GM18873 (cell line): Measurements from ENCODE around the gene SELENON.

ENCODE experiments used
- ATAC-seq: cut with Tn5 transposase; IDR thresholded peaks from one replicate; pipeline ENCODE4 v1.9.1; 2021; ENCODE audit warnings: mild to moderate bottlenecking, moderate library complexity, moderate number of reproducible peaks; ENCODE audit not compliant: unreplicated experiment, low FRiP score

Gene SELENON

DNA sequence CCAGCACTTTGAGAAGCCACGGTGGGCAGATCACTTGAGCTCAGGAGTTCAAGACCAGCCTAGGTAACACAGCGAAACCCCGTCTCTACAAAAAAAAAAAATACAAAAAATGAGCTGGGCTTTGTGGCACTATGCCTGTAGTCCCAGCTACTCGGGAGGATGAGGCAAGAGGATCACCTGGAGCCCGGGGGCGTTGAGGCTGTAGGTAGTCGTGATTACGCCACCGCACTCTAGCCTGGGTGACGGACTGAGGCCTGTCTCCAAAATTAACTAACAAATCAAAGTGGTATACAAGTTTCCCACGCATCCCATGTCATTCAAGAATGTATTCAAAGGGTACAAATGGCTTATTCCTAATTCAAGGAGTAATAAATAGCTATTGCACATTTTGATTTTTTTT is 56.9 kb downstream of the SELENON start:
- no peak for ATAC-seq

GRCh38 chr1:25858494-25858893 is 58.5 kb downstream of the SELENON start:
- ATAC-seq = no peak

- ATAC-seq = no peak
Measured at GRCh38 chr1:25858906-25859789, 59.2 kb downstream of the SELENON start, which contains the start of gene AUNIP. TSS of gene AUNIP (minus strand) at chr1:25859457. CDS start at chr1:25859357, 100 bp downstream.

- no peak for ATAC-seq
Measured at GRCh38 chr1:25861316-25862286, 61.6 kb downstream of the SELENON start.

DNA sequence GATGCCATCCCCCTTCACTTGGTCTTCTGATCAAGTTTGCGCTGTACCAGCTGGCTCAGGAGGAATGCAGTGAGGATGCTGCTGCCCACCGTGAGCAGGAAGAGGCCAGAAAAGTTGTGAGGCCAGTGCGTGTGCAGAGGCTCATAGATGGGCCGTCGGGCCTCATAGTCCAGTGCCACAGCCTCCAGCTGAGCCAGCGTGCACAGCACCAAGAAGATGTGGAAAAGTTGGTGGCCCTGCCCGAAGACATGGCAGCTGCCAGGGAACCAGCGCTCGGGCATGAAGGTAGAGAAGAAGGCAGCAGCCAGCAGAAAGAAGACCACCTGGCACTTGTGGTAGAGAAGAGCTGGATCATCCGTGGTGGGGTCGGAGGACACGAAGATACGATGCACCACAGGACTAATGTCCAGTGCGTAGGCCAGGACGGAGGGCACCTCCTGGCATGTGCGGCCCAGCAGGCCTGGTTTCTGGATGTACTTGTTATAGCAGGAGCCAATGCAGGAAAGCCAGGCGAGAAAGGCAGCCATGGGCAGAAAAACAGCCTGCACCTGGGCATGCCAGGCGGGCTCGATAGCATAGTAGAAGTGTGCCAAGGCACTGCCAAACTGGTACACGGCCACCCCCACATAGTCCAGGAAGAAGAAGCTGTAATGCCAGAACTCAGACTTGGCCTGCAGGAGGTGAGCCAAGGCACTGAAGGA is 62.9 kb downstream of the SELENON start:
- no peak for ATAC-seq

- no peak for ATAC-seq
Measured at GRCh38 chr1:25863486-25864262, 63.7 kb downstream of the SELENON start.

DNA sequence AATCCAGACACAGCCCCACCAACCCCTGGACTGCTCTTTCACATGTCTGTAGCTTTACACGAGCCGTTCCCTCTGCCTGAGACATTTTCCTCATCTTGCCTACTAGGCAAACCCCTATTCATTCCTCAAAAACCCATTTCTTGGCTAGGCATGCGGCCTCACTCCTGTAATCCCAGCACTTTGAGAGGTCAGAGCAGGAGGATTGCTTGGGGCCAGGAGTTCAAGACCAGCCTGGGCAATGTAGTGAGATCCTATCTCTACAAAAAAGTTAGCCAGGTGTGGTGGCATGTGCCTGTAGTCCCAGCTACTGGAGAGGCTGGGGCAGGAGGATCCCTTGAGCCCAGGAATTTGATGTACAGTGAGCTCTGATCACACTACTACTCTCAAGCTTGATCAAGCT is 64.4 kb downstream of the SELENON start:
- ATAC-seq = no peak

DNA sequence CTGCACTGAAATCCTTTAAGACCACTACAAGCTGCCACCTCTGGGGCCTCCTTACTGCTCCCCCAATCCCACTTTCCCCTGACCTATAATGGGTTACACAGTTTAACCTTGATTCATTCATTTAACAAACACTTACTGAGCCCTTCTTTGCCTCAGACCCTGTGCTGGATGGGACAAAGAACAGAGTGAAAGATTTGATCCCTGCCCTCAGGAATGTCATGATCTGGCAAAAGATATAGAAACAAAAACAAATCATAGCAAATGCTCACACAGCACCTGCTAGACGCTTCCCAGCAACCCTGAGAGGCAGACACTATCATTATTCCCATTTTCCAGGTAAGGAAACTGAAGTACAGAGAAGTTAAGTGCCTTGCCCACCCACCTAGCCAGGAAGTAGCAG is 66.3 kb downstream of the SELENON start:
- ATAC-seq = no peak

DNA sequence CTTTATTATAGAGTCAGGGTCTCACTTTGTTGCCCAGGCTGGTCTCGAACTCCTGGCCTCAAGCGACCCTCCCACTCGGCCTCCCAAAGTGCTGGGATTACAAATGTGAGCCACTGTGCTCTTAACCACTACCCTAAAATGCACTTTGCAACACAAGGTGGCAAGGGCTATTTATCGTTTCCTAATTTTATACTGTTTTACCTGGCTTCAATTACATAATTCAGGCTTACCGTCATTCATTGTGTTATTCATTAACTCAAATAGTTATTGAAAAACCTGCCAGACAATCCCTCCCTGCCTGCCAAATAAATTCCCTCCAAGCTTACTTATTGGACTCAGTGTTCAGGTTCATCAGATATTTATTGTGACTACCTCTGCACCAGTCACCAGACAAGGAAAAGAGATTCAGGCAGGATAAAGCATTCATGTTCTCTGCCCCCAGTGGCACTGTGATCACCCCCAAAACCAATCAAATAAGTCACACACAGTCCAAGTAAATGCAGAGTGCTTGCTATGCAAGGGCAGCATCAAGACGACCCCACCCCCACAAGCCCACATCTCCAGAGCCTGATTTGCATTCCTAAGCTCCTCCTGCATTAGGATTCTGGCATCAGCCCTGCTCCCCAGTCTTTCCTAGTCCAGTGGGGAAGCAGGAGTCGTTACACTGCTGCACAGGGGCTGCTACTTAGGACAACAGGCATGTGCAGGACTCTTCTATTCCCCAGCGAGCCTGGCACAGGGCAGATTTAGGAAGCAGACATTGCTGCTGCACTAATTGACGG is 67.4 kb downstream of the SELENON start:
- ATAC-seq = no peak
